Central memory CD8-positive, alpha-beta T cell (primary cell): ENCODE data around the gene STAT5A.

Experiments used
- ATAC-seq: fragments of 150-1000 bp; cut with Tn5 transposase; replicated peaks from 2 replicates; pipeline ENCODE4 v1.10.0; 2022; ENCODE audit warnings: mild to moderate bottlenecking, moderate FRiP score, moderate number of reproducible peaks; ENCODE audit not compliant: poor library complexity, severe bottlenecking; ENCODE audit errors: extremely low read depth
- DNase-seq, 2 donors: peaks; one replicate each; pipeline ENCODE4 v3.0.0; 2021; ENCODE audit warnings: low spot score in 2 of 2
- H3K27ac Mint-ChIP-seq: one replicate; pipeline ENCODE4 v1.8.0; 2022; ENCODE audit warnings: low read depth, mild to moderate bottlenecking, moderate library complexity, mixed read lengths
- H3K27me3 Mint-ChIP-seq: one replicate; pipeline ENCODE4 v1.8.0; 2022; ENCODE audit warnings: mixed read lengths
- H3K36me3 Mint-ChIP-seq: one replicate; pipeline ENCODE4 v1.8.0; 2022; ENCODE audit warnings: mild to moderate bottlenecking, moderate library complexity, mixed read lengths; ENCODE audit not compliant: insufficient read depth
- H3K4me1 Mint-ChIP-seq: one replicate; pipeline ENCODE4 v1.8.0; 2022; ENCODE audit warnings: mixed read lengths
- H3K4me3 Mint-ChIP-seq: one replicate; pipeline ENCODE4 v1.8.0; 2022; ENCODE audit warnings: mild to moderate bottlenecking, moderate library complexity, mixed read lengths
- H3K9me3 Mint-ChIP-seq: one replicate; pipeline ENCODE4 v1.8.0; 2022; ENCODE audit warnings: mixed read lengths

STAT5A gene

GRCh38 chr17:42271779-42272035, 16.6 kb upstream of the STAT5A start:
- H3K9me3 Mint-ChIP-seq = no peaks in the 10 kb centered on the region
- no peaks in the 10 kb centered on the region for H3K27me3 Mint-ChIP-seq
- H3K4me1 Mint-ChIP-seq = peaks cover 77% of the 10 kb centered on the region
- peaks cover 45% of the 10 kb centered on the region for H3K36me3 Mint-ChIP-seq
- H3K27ac Mint-ChIP-seq = peak overlapping the region; percentile 98
- peak overlapping the region; percentile 89 for H3K4me3 Mint-ChIP-seq
- ATAC-seq = no peak
- DNase-seq = no peak

- Mint-ChIP-seq H3K36me3 (peaks cover 46% of the 10 kb centered on the region), H3K9me3 (no peaks in the 10 kb centered on the region), H3K27me3 (no peaks in the 10 kb centered on the region), H3K4me3 (peak overlapping the region; percentile 89), H3K4me1 (peaks cover 77% of the 10 kb centered on the region), H3K27ac (peak overlapping the region; percentile 98)
- no peak for DNase-seq
- peak; percentile 16 for ATAC-seq
Measured at GRCh38 chr17:42272162-42272907, 16.0 kb upstream of the STAT5A start.

- peaks cover 70% of the 10 kb centered on the region for H3K4me1 Mint-ChIP-seq
- no peaks in the 10 kb centered on the region for H3K27me3 Mint-ChIP-seq
- ATAC-seq = no peak
- H3K4me3 Mint-ChIP-seq = peak overlapping the region; percentile 89
- DNase-seq = no peak
- H3K9me3 Mint-ChIP-seq = no peaks in the 10 kb centered on the region
- peak overlapping the region; percentile 98 for H3K27ac Mint-ChIP-seq
- H3K36me3 Mint-ChIP-seq = peaks cover 47% of the 10 kb centered on the region
Measured at GRCh38 chr17:42273474-42274252, 14.6 kb upstream of the STAT5A start.

GRCh38 chr17:42274253-42274542, 14.1 kb upstream of the STAT5A start:
- peaks cover 68% of the 10 kb centered on the region for H3K4me1 Mint-ChIP-seq
- H3K36me3 Mint-ChIP-seq = peaks cover 47% of the 10 kb centered on the region
- peak overlapping the region; percentile 98 for H3K27ac Mint-ChIP-seq

GRCh38 chr17:42274812-42275526, 13.3 kb upstream of the STAT5A start:
- Mint-ChIP-seq H3K4me1 (peaks cover 62% of the 10 kb centered on the region), H3K27ac (peak overlapping the region; percentile 98), H3K36me3 (peaks cover 47% of the 10 kb centered on the region), H3K27me3 (no peaks in the 10 kb centered on the region), H3K9me3 (no peaks in the 10 kb centered on the region), H3K4me3 (peak overlapping the region; percentile 89)
- ATAC-seq (peak; percentile 6), DNase-seq (no peak)

More at GRCh38 chr17:42274253-42274542, 14.1 kb upstream of the STAT5A start:
- no peak for ATAC-seq
- peak overlapping the region; percentile 89 for H3K4me3 Mint-ChIP-seq
- no peaks in the 10 kb centered on the region for H3K9me3 Mint-ChIP-seq
- no peak for DNase-seq
- H3K27me3 Mint-ChIP-seq = no peaks in the 10 kb centered on the region

GRCh38 chr17:42275527-42276358, 12.6 kb upstream of the STAT5A start:
- H3K4me1 Mint-ChIP-seq = peaks cover 55% of the 10 kb centered on the region

GRCh38 chr17:42276359-42276608, 12.0 kb upstream of the STAT5A start, which contains the start of gene STAT5B:
Gene STAT5B (minus strand): TSS chr17:42276391. CDS start chr17:42232127, 44,264 bp downstream.
- Mint-ChIP-seq H3K4me3 (peak within 1 kb of the TSS; percentile 89), H3K4me1 (peaks cover 49% of the 10 kb centered on the region), H3K27me3 (no peaks in the 10 kb centered on the region), H3K27ac (peak within 1 kb of the TSS; percentile 98), H3K9me3 (no peaks in the 10 kb centered on the region), H3K36me3 (peaks cover 43% of the 10 kb centered on the region)
- DNase-seq (peak; percentile 47 to 57), ATAC-seq (peak; percentile 48)

More at GRCh38 chr17:42275527-42276358, 12.6 kb upstream of the STAT5A start:
- H3K27ac Mint-ChIP-seq = peak overlapping the region; percentile 98
- DNase-seq (peak in 1 of 2 donors; percentile 39), ATAC-seq (peak; percentile 26)
- H3K36me3 Mint-ChIP-seq = peaks cover 44% of the 10 kb centered on the region
- H3K9me3 Mint-ChIP-seq = no peaks in the 10 kb centered on the region
- peak overlapping the region; percentile 89 for H3K4me3 Mint-ChIP-seq
- H3K27me3 Mint-ChIP-seq = no peaks in the 10 kb centered on the region

GRCh38 chr17:42276609-42277341, 11.5 kb upstream of the STAT5A start:
- Mint-ChIP-seq H3K4me1 (peaks cover 44% of the 10 kb centered on the region), H3K4me3 (peak overlapping the region; percentile 89), H3K36me3 (peaks cover 42% of the 10 kb centered on the region), H3K27me3 (no peaks in the 10 kb centered on the region), H3K27ac (peak overlapping the region; percentile 96), H3K9me3 (no peaks in the 10 kb centered on the region)
- no peak for ATAC-seq
- DNase-seq = no peak

- Mint-ChIP-seq H3K4me3 (peak overlapping the region; percentile 89), H3K36me3 (peaks cover 39% of the 10 kb centered on the region), H3K9me3 (no peaks in the 10 kb centered on the region), H3K27ac (peak overlapping the region; percentile 96), H3K4me1 (peaks cover 39% of the 10 kb centered on the region), H3K27me3 (no peaks in the 10 kb centered on the region)
- no peak for ATAC-seq
- DNase-seq = no peak
Measured at GRCh38 chr17:42277342-42277712, 11.0 kb upstream of the STAT5A start.

- Mint-ChIP-seq H3K27ac (no peak overlapping the region), H3K9me3 (no peaks in the 10 kb centered on the region), H3K4me1 (peaks cover 20% of the 10 kb centered on the region), H3K27me3 (no peaks in the 10 kb centered on the region), H3K4me3 (no peak overlapping the region), H3K36me3 (peaks cover 27% of the 10 kb centered on the region)
- DNase-seq (peak in 1 of 2 donors; percentile 7), ATAC-seq (no peak)
Measured at GRCh38 chr17:42279776-42280630, 8.3 kb upstream of the STAT5A start.

GRCh38 chr17:42281571-42282096, 6.7 kb upstream of the STAT5A start:
- Mint-ChIP-seq H3K4me3 (no peak overlapping the region), H3K4me1 (peaks cover 25% of the 10 kb centered on the region), H3K9me3 (no peaks in the 10 kb centered on the region), H3K27me3 (no peaks in the 10 kb centered on the region), H3K27ac (no peak overlapping the region), H3K36me3 (peaks cover 18% of the 10 kb centered on the region)
- DNase-seq (peak in 1 of 2 donors; percentile 8), ATAC-seq (no peak)
